GM21528 (cell line): ENCODE data around the gene GPC6.
"Not testable (repeated sequence)": the region's sequence is repeated elsewhere in the genome, so short reads cannot be mapped to it uniquely, and the experiment has no call there.

Source experiments
- ATAC-seq: cut with Tn5 transposase; IDR thresholded peaks from one replicate; pipeline ENCODE4 v1.9.1; 2021; ENCODE audit warnings: mild to moderate bottlenecking, moderate library complexity; ENCODE audit not compliant: unreplicated experiment, low FRiP score

GPC6 gene

DNA sequence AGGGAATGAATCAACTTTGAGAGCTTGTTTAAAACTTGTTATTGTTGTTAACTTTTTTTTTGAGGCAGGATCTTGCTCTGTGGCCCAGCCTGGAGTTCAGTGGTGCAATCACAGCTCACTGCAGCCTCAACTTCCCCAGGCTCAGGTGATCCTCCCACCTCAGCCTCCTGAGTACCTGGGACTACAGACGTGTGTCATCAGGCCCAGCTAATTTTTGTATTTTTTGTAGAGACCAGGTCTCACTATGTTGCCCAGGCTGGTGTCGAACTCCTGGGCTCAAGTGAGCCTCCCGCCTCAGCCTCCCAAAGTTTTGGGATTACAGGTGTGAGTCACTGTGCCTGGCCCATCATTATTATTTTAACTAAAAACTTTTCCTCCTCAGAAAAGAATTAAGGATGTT is 1117.1 kb downstream of the GPC6 start:
- not testable (repeated sequence) for ATAC-seq

DNA sequence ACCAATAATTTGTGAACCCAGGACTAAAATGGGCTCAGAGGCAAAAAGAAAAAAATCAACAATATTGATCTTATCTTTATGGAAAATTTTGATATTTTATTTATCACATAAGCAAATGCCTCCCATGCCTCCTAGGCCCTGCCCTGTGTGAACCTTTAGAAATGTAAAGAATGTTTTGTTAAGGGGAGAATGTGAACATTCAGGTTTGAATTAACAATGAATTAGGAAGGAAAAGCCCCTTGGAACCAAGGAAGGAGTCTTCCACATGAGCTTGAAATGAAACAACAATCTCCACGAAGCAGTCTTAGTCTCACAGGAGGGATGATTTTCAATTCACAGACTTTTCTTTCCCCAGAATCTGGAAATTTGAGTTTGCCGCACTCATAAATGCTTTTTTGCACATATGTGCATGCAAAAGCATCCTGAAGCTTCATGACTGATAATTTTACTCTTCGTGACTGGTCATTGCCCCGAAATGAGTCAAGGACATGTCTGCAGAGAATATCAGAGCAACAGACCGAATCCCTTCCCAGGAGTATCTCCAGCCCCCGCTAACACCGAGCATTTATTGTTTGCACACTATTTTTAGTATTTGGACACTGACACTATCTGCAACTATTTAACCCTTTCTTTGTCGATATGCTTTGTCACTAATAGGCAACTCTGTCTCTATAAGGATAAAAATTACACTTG is 1117.7 kb downstream of the GPC6 start:
- ATAC-seq = no peak

GRCh38 chr13:94345374-94346195 is 1119.0 kb downstream of the GPC6 start:
- ATAC-seq = no peak

GRCh38 chr13:94346261-94347019 is 1119.8 kb downstream of the GPC6 start:
- ATAC-seq = no peak

DNA sequence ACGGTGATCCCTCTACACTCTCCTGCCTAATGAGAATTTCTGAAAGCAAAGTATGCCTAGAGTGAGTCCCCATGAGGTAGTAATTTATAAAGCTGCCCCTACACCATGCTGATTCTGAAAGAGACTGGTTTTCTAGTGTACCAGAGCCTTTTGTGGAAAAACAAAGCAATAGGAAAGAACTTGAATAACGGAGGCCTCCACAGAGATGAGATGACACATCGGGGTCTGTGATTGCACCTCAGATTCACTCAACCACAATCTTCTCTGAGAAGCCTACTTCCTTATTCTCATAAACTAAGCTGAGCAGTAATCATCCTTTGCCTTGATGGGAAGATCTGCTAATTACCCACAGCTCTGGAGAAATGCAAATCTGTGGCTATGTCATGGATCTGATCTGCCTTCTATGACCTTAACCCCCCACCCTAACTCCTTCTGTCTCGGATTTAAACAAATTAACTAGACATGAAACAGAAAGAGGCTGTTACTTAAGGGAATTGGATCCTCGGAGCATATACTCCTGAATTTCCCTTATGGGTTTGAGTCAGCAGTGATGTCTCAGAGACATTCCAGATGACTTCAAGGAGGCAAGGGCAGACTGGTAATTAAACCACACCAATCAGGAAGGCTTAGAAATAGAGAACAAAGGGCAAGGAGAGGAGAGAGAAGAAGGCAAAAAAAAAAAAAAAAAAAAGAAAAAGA is 1124.8 kb downstream of the GPC6 start:
- no peak for ATAC-seq

GRCh38 chr13:94352057-94352456 is 1125.5 kb downstream of the GPC6 start:
- ATAC-seq = no peak

GRCh38 chr13:94353167-94353710 is 1126.6 kb downstream of the GPC6 start:
- ATAC-seq = no peak

DNA sequence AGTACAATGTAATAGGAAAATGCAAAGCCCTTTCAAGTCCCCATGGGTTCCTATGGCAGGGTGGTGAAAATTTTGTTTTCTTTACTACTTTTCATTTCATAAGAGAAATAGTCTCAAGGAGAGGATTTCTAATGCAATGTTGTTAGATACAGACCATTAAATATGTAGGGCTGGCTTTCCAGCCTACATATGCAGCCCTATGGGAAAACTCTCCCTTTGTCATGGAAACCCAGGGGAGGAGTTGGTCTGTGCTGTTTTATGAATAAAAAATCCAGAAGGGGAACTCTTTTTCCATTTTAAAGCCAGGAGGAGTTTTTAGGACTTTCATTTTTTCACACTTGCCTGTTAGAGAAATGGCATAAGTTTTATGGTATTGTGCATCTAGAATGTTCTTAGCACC is 1133.3 kb downstream of the GPC6 start:
- ATAC-seq = no peak

DNA sequence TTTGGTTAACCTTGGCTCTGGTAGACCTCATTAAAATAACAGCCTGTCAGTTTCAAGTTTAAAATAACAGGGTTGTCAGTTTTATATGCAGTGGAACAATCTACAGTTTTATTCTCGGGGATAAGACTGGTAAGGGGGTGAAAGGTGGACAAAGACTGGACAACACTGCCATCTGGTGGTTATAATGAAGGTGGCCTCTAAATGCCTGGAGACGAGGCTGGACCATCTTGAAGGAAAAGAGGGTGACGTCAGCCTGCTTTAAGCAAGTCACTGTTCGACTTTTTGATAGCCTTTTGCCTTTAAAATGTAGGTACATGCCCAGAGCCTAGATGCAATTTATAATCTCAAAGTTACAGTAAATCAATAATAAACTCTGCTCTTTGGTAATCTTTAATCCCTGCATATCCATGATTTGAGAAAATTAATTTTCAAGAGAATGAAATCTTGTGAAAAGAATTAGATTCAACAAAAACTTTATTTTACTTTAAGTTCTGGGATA is 1135.9 kb downstream of the GPC6 start:
- ATAC-seq = peak; percentile 99

DNA sequence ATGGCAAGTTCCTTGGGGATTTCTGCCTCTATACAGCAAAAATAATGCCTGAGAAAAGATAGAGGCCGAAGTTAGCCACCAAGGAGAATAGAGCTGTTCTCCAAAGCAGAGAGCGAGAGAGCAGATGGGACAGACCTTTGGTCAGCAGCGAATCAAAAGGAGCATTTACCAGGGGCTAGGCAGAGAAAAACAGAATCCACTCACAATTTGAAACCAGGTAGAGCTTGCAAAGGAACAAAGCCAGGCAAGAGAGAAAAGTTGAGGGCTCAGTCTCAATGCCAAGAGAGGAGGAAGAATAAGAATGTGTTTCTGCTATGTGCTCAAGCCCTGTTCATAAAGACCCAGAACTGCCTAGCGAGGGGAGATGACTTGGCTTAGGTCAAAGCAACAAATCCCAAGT is 1140.1 kb downstream of the GPC6 start:
- no peak for ATAC-seq

DNA sequence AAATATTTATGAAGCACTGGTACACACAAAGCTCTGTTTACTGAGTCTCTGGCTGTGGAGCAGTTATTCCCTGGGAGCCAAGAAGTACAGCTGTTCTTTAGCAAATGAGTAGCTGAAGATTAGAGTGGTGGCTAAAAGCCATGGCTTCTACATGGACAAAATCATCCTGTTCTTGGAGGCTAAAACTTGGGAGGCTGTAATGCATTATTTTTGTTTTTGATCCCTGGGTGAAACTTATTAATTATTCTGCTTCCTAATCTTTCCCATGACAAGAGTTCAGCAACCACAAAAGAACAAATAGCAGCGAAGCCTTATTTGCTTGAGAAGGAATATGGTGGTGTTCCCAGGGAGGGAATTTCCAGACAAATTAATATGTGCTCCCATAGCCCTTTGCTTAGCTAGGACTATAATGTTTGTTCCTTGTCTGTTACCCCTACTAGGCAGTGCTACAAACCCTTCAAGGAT is 1143.4 kb downstream of the GPC6 start:
- ATAC-seq = no peak

GRCh38 chr13:94371855-94372254 is 1145.2 kb downstream of the GPC6 start:
- ATAC-seq = no peak

GRCh38 chr13:94382517-94382916 is 1155.9 kb downstream of the GPC6 start:
- ATAC-seq = no peak

GRCh38 chr13:94382960-94383359 is 1156.4 kb downstream of the GPC6 start:
- ATAC-seq = no peak

GRCh38 chr13:94384231-94384905 is 1157.8 kb downstream of the GPC6 start:
- no peak for ATAC-seq

GRCh38 chr13:94387047-94387446 is 1160.4 kb downstream of the GPC6 start:
- no peak for ATAC-seq

DNA sequence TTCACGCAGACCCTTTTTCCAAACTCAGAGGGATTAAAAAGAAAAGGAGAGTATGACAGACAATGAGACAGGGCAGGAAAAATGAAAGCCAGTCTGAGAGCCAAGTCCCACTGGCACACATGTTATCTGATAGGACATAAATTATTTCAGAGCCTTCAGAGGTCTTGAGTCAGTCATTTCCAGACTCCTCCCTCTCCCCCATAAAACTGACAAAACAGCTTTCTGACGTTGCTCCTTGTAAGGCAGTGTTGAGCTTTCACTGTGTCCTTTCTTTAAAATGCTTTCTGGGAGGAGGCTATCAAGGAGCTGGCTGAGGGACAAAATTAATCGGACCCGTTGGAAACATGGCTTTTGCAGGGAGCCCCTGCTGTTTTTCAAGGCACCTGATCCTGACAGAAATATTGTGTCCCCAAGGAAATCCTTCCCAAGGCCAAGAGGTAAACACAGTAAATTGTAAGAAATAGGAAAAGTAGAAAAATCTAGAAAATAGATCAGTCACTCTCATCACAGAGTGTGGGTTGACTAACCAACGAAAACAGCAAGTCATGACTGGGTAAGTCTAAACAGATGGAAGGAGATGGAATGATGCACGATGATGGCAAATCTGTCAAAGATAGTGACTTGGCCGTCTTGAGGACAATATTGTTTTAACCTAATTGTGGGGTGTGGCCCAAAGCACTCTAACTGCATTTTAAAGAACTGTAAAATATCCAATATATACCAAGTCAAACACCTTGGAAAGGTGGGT is 1163.2 kb downstream of the GPC6 start:
- ATAC-seq = no peak

GRCh38 chr13:94390881-94391280 is 1164.3 kb downstream of the GPC6 start:
- no peak for ATAC-seq

DNA sequence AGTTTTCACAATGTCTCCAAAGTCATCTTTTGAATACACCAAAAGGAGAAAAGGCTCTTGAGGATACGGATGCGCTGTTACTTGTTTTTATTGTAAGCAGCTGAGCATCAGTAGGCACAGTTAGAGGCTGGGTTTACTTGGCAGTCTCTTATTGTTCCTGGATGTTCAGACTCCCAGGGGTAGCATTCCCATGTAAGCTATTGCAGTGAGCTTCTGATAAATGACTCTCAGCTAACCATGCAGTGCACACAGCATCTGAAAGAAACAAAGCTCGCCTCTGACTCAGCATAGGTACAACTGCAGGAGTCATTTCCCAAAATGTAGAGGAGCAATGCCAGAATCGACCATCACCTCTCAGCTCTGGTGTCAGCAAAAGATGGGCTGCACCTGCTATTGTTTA is 1168.1 kb downstream of the GPC6 start:
- no peak for ATAC-seq
